Retinal pigment epithelial cell (primary cell): ENCODE data around the gene OR2W3.

Experiments used
- DNase-seq: peaks from one replicate; pipeline ENCODE4 v3.0.0-alpha.2; 2010; ENCODE audit warnings: low read depth
- H3K4me3 ChIP-seq: 2 replicates; pipeline ENCODE4 v1.5.1; 2011; ENCODE audit warnings: mild to moderate bottlenecking, low read length, control low read depth, moderate library complexity
- TF ChIP-seq, protein P1 (sequence below): conservative IDR thresholded peaks from 2 replicates; pipeline ENCODE4 v1.5.1; 2011; ENCODE audit warnings: low read depth, low read length, control low read depth, inconsistent platforms

OR2W3 gene

DNA sequence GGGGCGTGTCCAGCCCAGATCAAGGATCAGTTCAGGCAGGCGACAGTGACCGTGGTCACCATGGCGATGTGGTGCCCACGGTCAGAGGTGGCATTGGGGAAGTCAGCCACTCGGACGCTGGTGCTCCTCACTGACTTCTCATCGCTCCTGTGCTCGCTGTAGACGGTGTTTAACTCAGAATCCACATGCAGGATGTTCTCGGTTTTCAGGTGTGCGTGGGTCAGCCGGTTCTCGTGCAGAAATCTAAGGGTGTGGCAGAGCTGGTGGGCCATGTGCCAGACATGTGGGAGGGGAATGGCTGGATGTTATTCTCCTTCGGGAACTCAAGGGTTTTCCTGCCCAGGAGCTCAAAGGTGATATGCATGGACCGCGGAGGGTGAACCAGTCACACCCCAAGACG is 41.0 kb downstream of the OR2W3 start:
- DNase-seq: no peak
- TF ChIP-seq, protein P1, sequence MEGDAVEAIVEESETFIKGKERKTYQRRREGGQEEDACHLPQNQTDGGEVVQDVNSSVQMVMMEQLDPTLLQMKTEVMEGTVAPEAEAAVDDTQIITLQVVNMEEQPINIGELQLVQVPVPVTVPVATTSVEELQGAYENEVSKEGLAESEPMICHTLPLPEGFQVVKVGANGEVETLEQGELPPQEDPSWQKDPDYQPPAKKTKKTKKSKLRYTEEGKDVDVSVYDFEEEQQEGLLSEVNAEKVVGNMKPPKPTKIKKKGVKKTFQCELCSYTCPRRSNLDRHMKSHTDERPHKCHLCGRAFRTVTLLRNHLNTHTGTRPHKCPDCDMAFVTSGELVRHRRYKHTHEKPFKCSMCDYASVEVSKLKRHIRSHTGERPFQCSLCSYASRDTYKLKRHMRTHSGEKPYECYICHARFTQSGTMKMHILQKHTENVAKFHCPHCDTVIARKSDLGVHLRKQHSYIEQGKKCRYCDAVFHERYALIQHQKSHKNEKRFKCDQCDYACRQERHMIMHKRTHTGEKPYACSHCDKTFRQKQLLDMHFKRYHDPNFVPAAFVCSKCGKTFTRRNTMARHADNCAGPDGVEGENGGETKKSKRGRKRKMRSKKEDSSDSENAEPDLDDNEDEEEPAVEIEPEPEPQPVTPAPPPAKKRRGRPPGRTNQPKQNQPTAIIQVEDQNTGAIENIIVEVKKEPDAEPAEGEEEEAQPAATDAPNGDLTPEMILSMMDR: no peak
- H3K4me3 ChIP-seq: no peak overlapping the region

DNA sequence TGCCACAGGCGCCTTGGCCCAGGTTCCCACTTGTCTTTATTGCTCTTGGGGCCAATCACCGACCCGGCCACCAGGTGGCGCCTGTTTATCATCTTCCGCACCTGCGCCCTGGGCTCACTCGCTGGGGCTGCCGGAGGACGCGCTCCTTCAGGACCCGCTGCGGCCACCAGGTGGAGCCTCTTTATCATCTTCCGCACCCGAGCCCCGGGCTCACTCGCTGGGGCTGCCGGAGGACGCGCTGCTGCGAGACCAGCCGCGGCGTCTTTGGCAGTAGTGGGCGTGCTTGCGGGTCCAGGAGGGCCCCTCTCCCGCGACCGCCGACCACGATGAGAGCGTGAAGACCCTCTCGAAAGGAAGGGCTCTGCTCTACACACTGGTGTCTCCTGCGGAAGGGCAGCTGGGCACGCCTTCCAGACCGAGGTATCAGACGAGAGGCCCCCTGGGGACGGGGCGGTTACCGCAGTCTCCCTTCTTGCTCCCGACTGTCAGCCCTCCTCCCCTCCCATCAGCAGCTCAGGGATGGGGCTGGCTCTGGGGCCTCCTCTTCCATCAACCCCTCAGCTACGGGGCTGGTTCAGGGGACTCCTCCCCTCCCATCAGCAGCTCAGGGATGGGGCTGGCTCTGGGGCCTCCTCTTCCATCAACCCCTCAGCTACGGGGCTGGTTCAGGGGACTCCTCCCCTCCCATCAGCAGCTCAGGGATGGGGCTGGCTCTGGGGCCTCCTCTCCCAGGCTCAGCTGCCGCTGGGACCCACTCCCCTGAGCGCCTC is 41.8 kb downstream of the OR2W3 start:
- peak overlapping the region; percentile 62 for H3K4me3 ChIP-seq
- TF ChIP-seq, protein P1: peak; percentile 87
- peak; percentile 19 for DNase-seq

DNA sequence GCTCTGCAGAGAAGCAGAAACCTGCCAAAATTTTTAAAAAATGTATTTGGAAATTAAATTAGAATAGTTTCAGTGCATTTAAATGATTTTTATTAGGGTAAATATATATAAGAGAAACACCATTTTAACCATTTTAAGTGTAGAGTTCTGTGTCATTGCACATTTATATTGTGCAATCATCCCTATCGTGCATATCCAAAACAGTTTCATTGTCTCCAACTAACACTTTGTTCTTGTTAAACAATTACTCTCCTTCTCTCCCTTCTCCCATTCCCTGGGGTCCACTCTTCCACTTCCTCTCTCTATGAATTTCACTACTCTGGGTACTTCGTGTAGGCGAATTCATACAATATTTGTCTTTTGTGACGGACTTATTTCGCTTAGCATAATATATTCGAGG is 47.2 kb downstream of the OR2W3 start:
- TF ChIP-seq, protein P1: no peak
- H3K4me3 ChIP-seq: no peak overlapping the region
- DNase-seq: no peak
